Measurements from ENCODE around the gene SAMD9. TPM values are rescaled to one million over a fixed set of nuclear protein-coding genes. Genes with fewer than 3 reads are reported as not detected.

The SAMD9 gene
- total RNA-seq, 1 donor from 2014 or later = not detected

DNA sequence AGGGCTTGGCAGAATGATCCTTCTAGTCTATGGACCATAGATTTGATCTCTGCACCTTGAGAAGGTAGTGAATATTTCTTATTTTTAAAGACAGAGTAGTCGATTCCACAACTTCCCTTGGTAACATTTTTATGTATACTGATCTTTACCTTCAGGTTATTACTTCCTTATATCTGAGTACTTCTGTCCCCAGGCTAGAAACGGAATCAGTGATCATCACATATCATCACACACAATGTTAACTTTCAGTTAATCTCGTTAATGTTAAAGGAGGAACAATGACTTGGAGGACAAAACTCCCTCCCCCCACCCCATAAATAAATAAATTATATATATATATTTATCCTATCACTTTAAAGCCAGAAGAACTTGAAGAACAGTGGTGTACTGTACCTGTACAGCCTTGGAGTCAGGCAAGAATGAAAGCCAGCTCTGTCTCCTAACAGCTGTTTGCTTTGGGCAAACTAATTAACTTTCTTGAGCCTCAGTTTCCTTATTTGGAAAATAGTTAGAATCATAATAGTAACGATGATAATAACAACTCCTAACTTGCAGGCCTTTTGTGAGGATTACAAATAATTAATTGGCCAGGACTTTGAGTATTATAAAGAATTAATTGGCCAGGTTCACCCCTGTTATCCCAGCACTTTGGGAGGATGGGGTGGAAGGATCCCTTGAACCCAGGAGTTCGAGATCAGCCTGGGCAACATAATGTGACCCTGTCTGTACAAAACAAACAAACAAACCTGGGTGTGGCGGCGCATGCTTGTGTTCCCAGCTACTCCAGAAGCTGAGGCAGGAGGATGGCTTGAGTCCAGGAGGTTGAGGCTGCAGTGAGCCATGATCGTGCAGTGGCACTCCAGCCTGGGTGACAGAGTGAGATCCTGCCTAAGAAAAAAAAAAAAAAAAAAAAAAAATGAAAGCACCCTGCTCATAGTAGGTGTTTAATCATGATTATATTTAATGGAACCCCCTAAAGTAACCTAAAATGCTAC, 63.5 kb downstream of the SAMD9 start:
- H2AFZ ChIP-seq (replicated peaks) = no peak overlapping the region
- H3K27ac ChIP-seq = no peak overlapping the region

DNA sequence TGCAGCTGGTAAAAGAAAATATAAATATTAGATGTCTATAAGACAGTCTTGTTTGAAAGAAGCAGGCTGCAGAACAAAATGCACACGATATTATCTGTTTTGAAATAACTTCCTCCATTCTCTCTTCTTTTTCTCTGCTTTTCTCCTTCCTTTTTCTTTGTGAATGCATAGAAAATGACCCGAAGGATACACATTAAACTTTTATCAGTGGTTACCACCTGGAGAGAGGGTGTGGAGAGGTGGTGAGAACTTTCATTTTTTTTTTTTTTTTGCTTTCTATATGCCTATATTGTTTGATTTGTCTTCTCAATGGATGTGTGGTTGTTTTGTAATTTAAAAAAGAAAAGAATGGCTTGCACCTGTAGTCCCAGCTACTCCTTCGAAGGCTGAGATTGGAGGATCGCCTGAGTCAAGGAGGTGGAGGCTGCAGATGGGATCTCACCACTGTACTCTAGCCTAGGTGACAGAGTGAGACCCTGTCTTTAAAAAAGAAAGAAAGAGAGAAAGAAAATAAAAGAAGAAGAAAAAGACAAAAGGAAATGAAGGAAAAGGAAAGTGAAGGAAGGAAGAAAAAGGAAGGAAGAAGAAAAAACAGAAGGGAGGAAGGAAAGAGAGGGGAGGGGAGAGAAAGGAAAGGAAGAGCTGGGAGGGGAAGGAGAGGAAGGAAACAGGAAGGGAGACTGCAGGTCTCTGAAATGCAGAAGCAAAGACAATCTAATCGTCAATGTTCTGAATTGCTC, 64.4 kb downstream of the SAMD9 start:
- TF ChIP-seq EZH2 (IDR thresholded peaks at IDR 0.05) = no peak
- TF ChIP-seq EZH2phosphoT487 (IDR thresholded peaks at IDR 0.05) = no peak
- TF ChIP-seq, protein P1, sequence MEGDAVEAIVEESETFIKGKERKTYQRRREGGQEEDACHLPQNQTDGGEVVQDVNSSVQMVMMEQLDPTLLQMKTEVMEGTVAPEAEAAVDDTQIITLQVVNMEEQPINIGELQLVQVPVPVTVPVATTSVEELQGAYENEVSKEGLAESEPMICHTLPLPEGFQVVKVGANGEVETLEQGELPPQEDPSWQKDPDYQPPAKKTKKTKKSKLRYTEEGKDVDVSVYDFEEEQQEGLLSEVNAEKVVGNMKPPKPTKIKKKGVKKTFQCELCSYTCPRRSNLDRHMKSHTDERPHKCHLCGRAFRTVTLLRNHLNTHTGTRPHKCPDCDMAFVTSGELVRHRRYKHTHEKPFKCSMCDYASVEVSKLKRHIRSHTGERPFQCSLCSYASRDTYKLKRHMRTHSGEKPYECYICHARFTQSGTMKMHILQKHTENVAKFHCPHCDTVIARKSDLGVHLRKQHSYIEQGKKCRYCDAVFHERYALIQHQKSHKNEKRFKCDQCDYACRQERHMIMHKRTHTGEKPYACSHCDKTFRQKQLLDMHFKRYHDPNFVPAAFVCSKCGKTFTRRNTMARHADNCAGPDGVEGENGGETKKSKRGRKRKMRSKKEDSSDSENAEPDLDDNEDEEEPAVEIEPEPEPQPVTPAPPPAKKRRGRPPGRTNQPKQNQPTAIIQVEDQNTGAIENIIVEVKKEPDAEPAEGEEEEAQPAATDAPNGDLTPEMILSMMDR (IDR thresholded peaks at IDR 0.05) = no peak
- H3K4me1 ChIP-seq = no peaks in the 10 kb centered on the region
- H3K27ac ChIP-seq = no peak overlapping the region
- no peaks in the 10 kb centered on the region for H3K9me3 ChIP-seq (ENCODE audit: low read depth)
- no peak overlapping the region for H3K9ac ChIP-seq
- H3F3A ChIP-seq (ENCODE audit: low read depth) = no peaks in the 10 kb centered on the region
- Mint-ChIP-seq H3K27me3 (ENCODE audit: insufficient read depth, low read depth) (no peaks in the 10 kb centered on the region), H3K36me3 (no peaks in the 10 kb centered on the region), H3K4me1 (peaks cover 12% of the 10 kb centered on the region), H3K9me3 (peaks cover 10% of the 10 kb centered on the region), H3K4me3 (no peak overlapping the region), H3K27ac (no peak overlapping the region)
- no peaks in the 10 kb centered on the region for H3K79me2 ChIP-seq (ENCODE audit: low read depth)
- H3K4me2 ChIP-seq = no peak overlapping the region
- H3K36me3 ChIP-seq = no peaks in the 10 kb centered on the region
- no peak overlapping the region for H2AFZ ChIP-seq (replicated peaks)
- H4K20me1 ChIP-seq (ENCODE audit: low read depth) = no peaks in the 10 kb centered on the region
- H3K4me3 ChIP-seq = no peak overlapping the region
- DNase-seq (ENCODE audit: low spot score) = no peak
- no peaks in the 10 kb centered on the region for H3K27me3 ChIP-seq

More for the DNA sequence above, 63.5 kb downstream of the SAMD9 start:
- Mint-ChIP-seq H3K36me3 (no peaks in the 10 kb centered on the region), H3K27ac (no peak overlapping the region), H3K9me3 (peaks cover 4% of the 10 kb centered on the region), H3K27me3 (ENCODE audit: insufficient read depth, low read depth) (no peaks in the 10 kb centered on the region), H3K4me3 (no peak overlapping the region), H3K4me1 (peaks cover 12% of the 10 kb centered on the region)
- no peaks in the 10 kb centered on the region for H3F3A ChIP-seq (ENCODE audit: low read depth)
- H4K20me1 ChIP-seq (ENCODE audit: low read depth) = no peaks in the 10 kb centered on the region
- TF ChIP-seq, protein P1 (IDR thresholded peaks at IDR 0.05) = no peak
- TF ChIP-seq EZH2 (IDR thresholded peaks at IDR 0.05) (no peak), EZH2phosphoT487 (IDR thresholded peaks at IDR 0.05) (no peak)
- H3K9me3 ChIP-seq (ENCODE audit: low read depth) = no peaks in the 10 kb centered on the region
- H3K4me2 ChIP-seq = no peak overlapping the region
- H3K27me3 ChIP-seq = no peaks in the 10 kb centered on the region
- no peak overlapping the region for H3K9ac ChIP-seq
- no peak for DNase-seq (ENCODE audit: low spot score)
- H3K4me1 ChIP-seq = no peaks in the 10 kb centered on the region
- H3K4me3 ChIP-seq = no peak overlapping the region
- no peaks in the 10 kb centered on the region for H3K36me3 ChIP-seq
- H3K79me2 ChIP-seq (ENCODE audit: low read depth) = no peaks in the 10 kb centered on the region

DNA sequence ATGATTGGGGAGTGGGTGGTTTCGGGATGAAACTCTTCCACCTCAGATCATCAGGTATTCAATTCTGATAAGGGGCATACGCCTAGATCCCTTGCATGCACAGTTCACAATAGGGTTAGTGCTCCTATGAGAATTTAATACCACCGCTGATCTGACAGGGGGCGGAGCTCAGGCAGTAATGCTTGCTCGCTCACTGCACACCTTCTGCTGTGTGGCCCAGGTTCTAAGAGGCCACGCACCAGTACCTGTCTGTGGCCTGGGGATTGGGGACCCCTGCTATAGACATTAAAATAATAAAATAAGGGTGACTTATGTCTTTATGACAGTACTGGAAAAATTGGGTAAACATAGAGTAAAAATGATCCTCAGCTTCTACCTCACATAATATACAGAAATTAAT, 66.1 kb downstream of the SAMD9 start:
- no peak overlapping the region for H3K27ac Mint-ChIP-seq
- H2AFZ ChIP-seq (replicated peaks) = no peak overlapping the region

More for the DNA sequence above, 66.1 kb downstream of the SAMD9 start:
- TF ChIP-seq EZH2phosphoT487 (IDR thresholded peaks at IDR 0.05) = no peak
- TF ChIP-seq, protein P1 (IDR thresholded peaks at IDR 0.05) = no peak
- TF ChIP-seq EZH2 (IDR thresholded peaks at IDR 0.05) = no peak
- Mint-ChIP-seq H3K9me3 (peaks cover 11% of the 10 kb centered on the region), H3K4me3 (no peak overlapping the region), H3K36me3 (no peaks in the 10 kb centered on the region), H3K4me1 (peaks cover 27% of the 10 kb centered on the region), H3K27me3 (ENCODE audit: insufficient read depth, low read depth) (no peaks in the 10 kb centered on the region)
- H3K4me1 ChIP-seq = peaks cover 4% of the 10 kb centered on the region
- no peaks in the 10 kb centered on the region for H3K79me2 ChIP-seq (ENCODE audit: low read depth)
- H3K9me3 ChIP-seq (ENCODE audit: low read depth) = no peaks in the 10 kb centered on the region
- H4K20me1 ChIP-seq (ENCODE audit: low read depth) = no peaks in the 10 kb centered on the region
- H3K27ac ChIP-seq = no peak overlapping the region
- no peak overlapping the region for H3K9ac ChIP-seq
- H3F3A ChIP-seq (ENCODE audit: low read depth) = no peaks in the 10 kb centered on the region
- no peaks in the 10 kb centered on the region for H3K36me3 ChIP-seq
- no peak for DNase-seq (ENCODE audit: low spot score)
- H3K27me3 ChIP-seq = no peaks in the 10 kb centered on the region
- H3K4me3 ChIP-seq = no peak overlapping the region
- no peak overlapping the region for H3K4me2 ChIP-seq

Other genes starting within 250 kb of the SAMD9 start
- gene SAMD9L, start 30.4 kb upstream of the SAMD9 start, total RNA-seq (ENCODE audit: low replicate concordance) = not detected in 2 replicates
- gene HEPACAM2, start 108.5 kb upstream of the SAMD9 start, total RNA-seq (ENCODE audit: low replicate concordance) = 0.09 TPM in 1 of 2 replicates, not detected in the other
- gene VPS50, start 114.4 kb upstream of the SAMD9 start, total RNA-seq (ENCODE audit: low replicate concordance) = 17.1 and 26.5 TPM in 2 replicates